Keratinocyte (primary cell): ENCODE data around the gene CAMK2D.

Source experiments
- CTCF ChIP-seq, 3 experiments: IDR thresholded peaks in 1 of 3; conservative IDR thresholded peaks in 1 of 3; optimal IDR thresholded peaks in 1 of 3; 2 replicates in 2 of 3; 3 replicates in 1 of 3; pipeline versions ENCODE3 to v1.5.1; 2011; ENCODE audit warnings: low read length in 3 of 3, mild to moderate bottlenecking in 3 of 3, moderate library complexity in 2 of 3, control low read depth in 1 of 3, inconsistent platforms in 1 of 3; ENCODE audit not compliant: insufficient read depth in 2 of 3; ENCODE audit errors: extremely low read depth in 1 of 3
- EZH2 ChIP-seq: IDR thresholded peaks from one replicate; pipeline ENCODE4 v1.6.1; 2012; ENCODE audit warnings: inconsistent platforms, mild to moderate bottlenecking, low read length, moderate library complexity

GRCh38 chr4:113697429-113697828 is 64.1 kb downstream of the CAMK2D start:
- TF ChIP-seq EZH2 (no peak), CTCF (optimal IDR thresholded peaks at IDR 0.05 in 1 of 3, IDR thresholded peaks at IDR 0.05 in 1 of 3, conservative IDR thresholded peaks at IDR 0.05 in 1 of 3; ENCODE audit: extremely low read depth in 1 of 3, insufficient read depth in 2 of 3, low read length in 3 of 3) (no peak)
